ENCODE results near the gene INPP5D.

GRCh38 chr2:233189025-233189424 lies 128.9 kb downstream of the INPP5D start:
- no peak for TF ChIP-seq CTCF (CRISPR knock-in tag; IDR thresholded peaks at IDR 0.05)
- no peak for TF ChIP-seq POLR2AphosphoS2 (IDR thresholded peaks at IDR 0.05; ENCODE audit: low read depth, low read length)
- no peak for TF ChIP-seq GRHL1 (CRISPR knock-in tag; conservative IDR thresholded peaks at IDR 0.05)
- TF ChIP-seq MYC (CRISPR knock-in tag; IDR thresholded peaks at IDR 0.05; ENCODE audit: borderline replicate concordance): no peak
- TF ChIP-seq FOXP1 (IDR thresholded peaks at IDR 0.05): no peak
- no peak for TF ChIP-seq FOXP1 (CRISPR knock-in tag; IDR thresholded peaks at IDR 0.05)
- TF ChIP-seq CREM (IDR thresholded peaks at IDR 0.05): no peak
- no peak for TF ChIP-seq CREM (CRISPR knock-in tag; IDR thresholded peaks at IDR 0.05)
- no peak for TF ChIP-seq ZNF749 (CRISPR knock-in tag; IDR thresholded peaks at IDR 0.05; ENCODE audit: borderline replicate concordance)
